NCI-H1092 (cell line): ENCODE measurements around the gene DYNLT4.

Experiments
- DNase-seq: peaks from one replicate; lab custom pipeline; 2025; lab: John Stamatoyannopoulos, UW

The DYNLT4 gene

GRCh38 chr1:44757420-44757819 lies 49.7 kb downstream of the DYNLT4 start:
- no peak for DNase-seq
